Erythroblast (primary cell): ENCODE measurements around the gene MPZ.

Experiments
- GATA1 ChIP-seq: IDR thresholded peaks from 2 replicates; pipeline ENCODE4 v1.6.1; 2011; ENCODE audit warnings: low read depth, mild to moderate bottlenecking, control low read depth, low read length, moderate library complexity
- POLR2A ChIP-seq: IDR thresholded peaks from 2 replicates; pipeline ENCODE4 v1.6.1; 2011; ENCODE audit warnings: mild to moderate bottlenecking, low read length

DNA sequence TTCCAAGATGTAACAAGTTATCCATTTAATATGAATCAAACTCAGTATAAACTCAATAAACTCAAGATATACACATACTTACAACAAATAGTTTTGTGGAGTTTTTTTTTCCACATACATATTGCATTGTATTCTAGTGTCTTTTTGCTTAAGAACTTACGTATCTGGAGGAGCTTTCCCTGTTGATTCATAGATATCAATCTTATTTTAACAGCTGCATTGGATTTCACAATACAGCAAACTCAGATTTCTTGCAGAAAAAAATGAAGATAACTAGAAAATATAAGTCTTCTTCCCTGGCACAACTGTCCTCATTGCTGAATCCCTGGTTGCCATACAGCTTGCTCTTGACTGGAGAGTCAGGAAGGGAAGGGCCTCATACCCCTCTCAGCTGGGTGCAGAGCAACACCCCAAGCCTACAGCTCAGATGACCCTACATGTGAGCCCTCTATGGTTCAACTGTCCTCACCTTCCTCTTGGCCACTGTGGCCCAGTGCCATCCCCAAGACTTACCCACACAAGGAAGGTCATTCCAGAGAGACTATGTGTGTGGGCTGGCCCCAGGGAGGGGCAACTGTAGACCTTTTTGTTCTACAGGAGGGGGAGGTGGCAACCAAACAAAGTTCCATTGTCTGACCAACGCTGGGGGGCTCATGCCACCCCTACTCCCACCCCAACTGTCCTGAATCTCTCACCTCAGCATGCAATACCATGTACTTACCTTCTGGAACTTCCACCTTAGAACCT lies 1.7 kb downstream of the MPZ start:
- TF ChIP-seq POLR2A (no peak), GATA1 (no peak)
